Endothelial cell (in vitro differentiated cells): ENCODE results near the gene APLF. TPM values are rescaled to one million over a fixed set of nuclear protein-coding genes. Genes with fewer than 3 reads are reported as not detected.

Experiments used
- DNase-seq: peaks from one replicate; pipeline ENCODE4 v3.0.0; 2021; ENCODE audit warnings: low spot score
- H3K27ac Mint-ChIP-seq: one replicate; pipeline ENCODE4 v1.8.0; 2021; ENCODE audit warnings: mixed read lengths, inconsistent platforms; ENCODE audit not compliant: unreplicated experiment
- H3K27me3 Mint-ChIP-seq: one replicate; pipeline ENCODE4 v1.8.0; 2021; ENCODE audit warnings: mild to moderate bottlenecking, moderate library complexity, mixed read lengths, inconsistent platforms; ENCODE audit not compliant: unreplicated experiment
- H3K36me3 Mint-ChIP-seq: one replicate; pipeline ENCODE4 v1.8.0; 2021; ENCODE audit warnings: mild to moderate bottlenecking, low read depth, mixed read lengths, inconsistent platforms; ENCODE audit not compliant: unreplicated experiment
- H3K4me1 Mint-ChIP-seq: one replicate; pipeline ENCODE4 v1.8.0; 2021; ENCODE audit warnings: mild to moderate bottlenecking, mixed read lengths, inconsistent platforms; ENCODE audit not compliant: unreplicated experiment
- H3K4me3 Mint-ChIP-seq: one replicate; pipeline ENCODE4 v1.8.0; 2021; ENCODE audit warnings: mild to moderate bottlenecking, mixed read lengths, inconsistent platforms; ENCODE audit not compliant: unreplicated experiment
- H3K9me3 Mint-ChIP-seq: one replicate; pipeline ENCODE4 v1.8.0; 2021; ENCODE audit warnings: mixed read lengths, inconsistent platforms; ENCODE audit not compliant: unreplicated experiment
- total RNA-seq: library from RNA; stranded (reverse); fragmentation: NEBNext Ultra II Directional; extraction: Animal tissue kit (Norgen Biotek cat#: 25700); gene quantifications from one replicate; pipeline ENCODE4 v1.2.1, GENCODE V29; 2021; ENCODE audit not compliant: unreplicated experiment
- TF ChIP-seq, protein P1 (sequence below): fragments of 200-600 bp; sonication (generic); IDR thresholded peaks from one replicate; pipeline ENCODE4 v1.5.0; 2021; ENCODE audit warnings: antibody characterized with exemption; ENCODE audit not compliant: unreplicated experiment

The APLF gene
- total RNA-seq, 1 donor from 2014 or later: 12.9 TPM

DNA sequence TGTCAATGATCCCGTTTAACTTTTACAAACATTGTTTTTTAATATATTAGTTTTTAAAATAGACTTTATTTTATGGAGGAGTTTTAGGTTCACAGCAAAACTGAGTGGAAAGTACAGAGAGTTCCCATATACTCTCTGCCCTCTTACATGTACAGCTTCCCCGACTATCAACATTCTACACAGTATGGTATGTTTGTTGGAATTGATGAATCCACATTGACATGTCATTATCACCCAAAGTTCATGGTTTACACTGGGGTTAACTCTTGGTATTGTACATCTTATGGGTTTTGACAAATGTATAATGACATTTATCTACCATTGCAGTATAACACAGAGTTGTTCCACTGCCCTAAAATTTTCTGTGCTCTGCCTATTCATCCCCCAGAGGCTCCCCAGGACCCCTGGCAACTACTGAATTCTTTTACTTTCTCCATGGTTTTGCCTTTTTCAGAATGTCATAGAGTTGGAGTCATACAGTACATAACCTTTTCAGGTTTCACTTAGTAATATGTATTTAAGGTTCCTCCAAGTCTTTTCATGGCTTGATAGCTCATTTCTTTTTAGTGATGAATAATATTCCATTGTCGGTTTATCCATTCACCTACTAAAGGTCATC, 5.5 kb downstream of the APLF start:
- H3K4me1 Mint-ChIP-seq: peaks cover 33% of the 10 kb centered on the region
- H3K9me3 Mint-ChIP-seq: no peaks in the 10 kb centered on the region
- TF ChIP-seq, protein P1, sequence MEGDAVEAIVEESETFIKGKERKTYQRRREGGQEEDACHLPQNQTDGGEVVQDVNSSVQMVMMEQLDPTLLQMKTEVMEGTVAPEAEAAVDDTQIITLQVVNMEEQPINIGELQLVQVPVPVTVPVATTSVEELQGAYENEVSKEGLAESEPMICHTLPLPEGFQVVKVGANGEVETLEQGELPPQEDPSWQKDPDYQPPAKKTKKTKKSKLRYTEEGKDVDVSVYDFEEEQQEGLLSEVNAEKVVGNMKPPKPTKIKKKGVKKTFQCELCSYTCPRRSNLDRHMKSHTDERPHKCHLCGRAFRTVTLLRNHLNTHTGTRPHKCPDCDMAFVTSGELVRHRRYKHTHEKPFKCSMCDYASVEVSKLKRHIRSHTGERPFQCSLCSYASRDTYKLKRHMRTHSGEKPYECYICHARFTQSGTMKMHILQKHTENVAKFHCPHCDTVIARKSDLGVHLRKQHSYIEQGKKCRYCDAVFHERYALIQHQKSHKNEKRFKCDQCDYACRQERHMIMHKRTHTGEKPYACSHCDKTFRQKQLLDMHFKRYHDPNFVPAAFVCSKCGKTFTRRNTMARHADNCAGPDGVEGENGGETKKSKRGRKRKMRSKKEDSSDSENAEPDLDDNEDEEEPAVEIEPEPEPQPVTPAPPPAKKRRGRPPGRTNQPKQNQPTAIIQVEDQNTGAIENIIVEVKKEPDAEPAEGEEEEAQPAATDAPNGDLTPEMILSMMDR: no peak
- H3K4me3 Mint-ChIP-seq: no peak overlapping the region
- no peaks in the 10 kb centered on the region for H3K36me3 Mint-ChIP-seq
- peaks cover 2% of the 10 kb centered on the region for H3K27me3 Mint-ChIP-seq
- no peak for DNase-seq
- peak overlapping the region; percentile 88 for H3K27ac Mint-ChIP-seq

GRCh38 chr2:68475110-68475509, 7.7 kb downstream of the APLF start:
- no peak overlapping the region for H3K27ac Mint-ChIP-seq
- TF ChIP-seq, protein P1: no peak
- H3K36me3 Mint-ChIP-seq: no peaks in the 10 kb centered on the region
- DNase-seq: no peak
- peaks cover 31% of the 10 kb centered on the region for H3K4me1 Mint-ChIP-seq
- H3K9me3 Mint-ChIP-seq: no peaks in the 10 kb centered on the region
- H3K4me3 Mint-ChIP-seq: no peak overlapping the region
- peaks cover 2% of the 10 kb centered on the region for H3K27me3 Mint-ChIP-seq

GRCh38 chr2:68475576-68475975, 8.2 kb downstream of the APLF start:
- Mint-ChIP-seq H3K4me3 (no peak overlapping the region), H3K27ac (no peak overlapping the region), H3K27me3 (peaks cover 2% of the 10 kb centered on the region), H3K36me3 (no peaks in the 10 kb centered on the region), H3K9me3 (no peaks in the 10 kb centered on the region), H3K4me1 (peaks cover 30% of the 10 kb centered on the region)
- TF ChIP-seq, protein P1: no peak
- DNase-seq: no peak

GRCh38 chr2:68476454-68476853, 9.1 kb downstream of the APLF start:
- Mint-ChIP-seq H3K27ac (no peak overlapping the region), H3K9me3 (no peaks in the 10 kb centered on the region), H3K27me3 (peaks cover 2% of the 10 kb centered on the region), H3K4me3 (no peak overlapping the region), H3K36me3 (no peaks in the 10 kb centered on the region), H3K4me1 (peaks cover 23% of the 10 kb centered on the region)
- DNase-seq: no peak
- TF ChIP-seq, protein P1: no peak

- TF ChIP-seq, protein P1: no peak
- peaks cover 12% of the 10 kb centered on the region for H3K4me1 Mint-ChIP-seq
- H3K36me3 Mint-ChIP-seq: no peaks in the 10 kb centered on the region
- H3K27me3 Mint-ChIP-seq: peaks cover 2% of the 10 kb centered on the region
- no peak overlapping the region for H3K27ac Mint-ChIP-seq
- no peak for DNase-seq
- no peaks in the 10 kb centered on the region for H3K9me3 Mint-ChIP-seq
- H3K4me3 Mint-ChIP-seq: no peak overlapping the region
These were observed 11.3 kb downstream of the APLF start for GRCh38 chr2:68478688-68479087.
